Astrocyte (in vitro differentiated cells and primary cell): ENCODE measurements around the gene SLC25A3. TPM values are rescaled to one million over a fixed set of nuclear protein-coding genes. Genes with fewer than 3 reads are reported as not detected.
"Not testable (repeated sequence)": the region's sequence is repeated elsewhere in the genome, so short reads cannot be mapped to it uniquely, and the experiment has no call there.

Experiments used
- DNase-seq: peaks from one replicate; pipeline ENCODE4 v3.0.0-alpha.2; 2010; ENCODE audit warnings: low read depth
- FAIRE-seq: peaks from 2 replicates; lab custom pipeline; 2011; peaks lifted over from hg19 to GRCh38; lab: Jason Lieb, UNC
- H2AFZ ChIP-seq: 2 replicates; pipeline ENCODE4 v1.6.0; 2012; ENCODE audit warnings: low read depth, low read length, inconsistent platforms
- H3K27ac ChIP-seq: 2 replicates; pipeline ENCODE4 v1.5.1; 2011; ENCODE audit warnings: low read depth, low read length, inconsistent platforms
- H3K27me3 ChIP-seq: 2 replicates; pipeline ENCODE4 v1.6.0; 2011; ENCODE audit warnings: low read length, inconsistent platforms; ENCODE audit not compliant: insufficient read depth
- H3K36me3 ChIP-seq: 2 replicates; pipeline ENCODE4 v1.5.1; 2011; ENCODE audit warnings: low read length, inconsistent platforms; ENCODE audit not compliant: insufficient read depth
- H3K4me1 ChIP-seq: 2 replicates; pipeline ENCODE4 v1.5.1; 2011; ENCODE audit warnings: low read length, inconsistent platforms; ENCODE audit not compliant: insufficient read depth
- H3K4me2 ChIP-seq: 2 replicates; pipeline ENCODE4 v1.6.0; 2012; ENCODE audit warnings: low read length, inconsistent platforms
- H3K4me3 ChIP-seq: 2 replicates; pipeline ENCODE4 v1.5.1; 2011; ENCODE audit warnings: low read depth, mild to moderate bottlenecking, low read length, inconsistent platforms; ENCODE audit not compliant: insufficient read depth
- H3K79me2 ChIP-seq: 2 replicates; pipeline ENCODE4 v1.6.0; 2012; ENCODE audit warnings: mild to moderate bottlenecking, low read length, inconsistent platforms; ENCODE audit not compliant: insufficient read depth
- H3K9ac ChIP-seq: 2 replicates; pipeline ENCODE4 v1.6.0; 2012; ENCODE audit warnings: mild to moderate bottlenecking, low read length, inconsistent platforms
- H3K9me3 ChIP-seq: 2 replicates; pipeline ENCODE4 v1.5.1; 2012; ENCODE audit warnings: low read depth, mild to moderate bottlenecking, low read length, inconsistent platforms; ENCODE audit not compliant: insufficient read depth
- H4K20me1 ChIP-seq: 2 replicates; pipeline ENCODE4 v1.6.0; 2012; ENCODE audit warnings: low read length, inconsistent platforms; ENCODE audit not compliant: insufficient read depth
- H3K27ac Mint-ChIP-seq: one replicate; pipeline ENCODE4 v1.8.0; 2021; ENCODE audit warnings: mild to moderate bottlenecking, mixed read lengths; ENCODE audit not compliant: unreplicated experiment
- H3K27me3 Mint-ChIP-seq: one replicate; pipeline ENCODE4 v1.8.0; 2021; ENCODE audit warnings: low read depth, mixed read lengths; ENCODE audit not compliant: unreplicated experiment
- H3K36me3 Mint-ChIP-seq: one replicate; pipeline ENCODE4 v1.8.0; 2021; ENCODE audit warnings: low read depth, mixed read lengths; ENCODE audit not compliant: unreplicated experiment
- H3K4me1 Mint-ChIP-seq: one replicate; pipeline ENCODE4 v1.8.0; 2021; ENCODE audit warnings: low read depth, mixed read lengths; ENCODE audit not compliant: unreplicated experiment
- H3K4me3 Mint-ChIP-seq: one replicate; pipeline ENCODE4 v1.8.0; 2021; ENCODE audit warnings: mild to moderate bottlenecking, moderate library complexity, mixed read lengths; ENCODE audit not compliant: unreplicated experiment
- H3K9me3 Mint-ChIP-seq: one replicate; pipeline ENCODE4 v1.8.0; 2021; ENCODE audit warnings: mild to moderate bottlenecking, mixed read lengths; ENCODE audit not compliant: unreplicated experiment
- EZH2 ChIP-seq: IDR thresholded peaks from 2 replicates; pipeline ENCODE4 v1.6.1; 2012; ENCODE audit warnings: mild to moderate bottlenecking, low read length, inconsistent platforms; ENCODE audit not compliant: insufficient read depth
- total RNA-seq: library from RNA; stranded (reverse); gene quantifications from 2 replicates; pipeline ENCODE4 v1.2.1, GENCODE V29; 2021
- TF ChIP-seq, protein P1 (sequence below): IDR thresholded peaks from 2 replicates; pipeline ENCODE4 v1.5.1; 2011; ENCODE audit warnings: low read depth, mild to moderate bottlenecking, inconsistent platforms, low read length, moderate library complexity; ENCODE audit not compliant: insufficient read depth

SLC25A3 gene
- total RNA-seq, 1 donor from 2014 or later: 660 TPM

DNA sequence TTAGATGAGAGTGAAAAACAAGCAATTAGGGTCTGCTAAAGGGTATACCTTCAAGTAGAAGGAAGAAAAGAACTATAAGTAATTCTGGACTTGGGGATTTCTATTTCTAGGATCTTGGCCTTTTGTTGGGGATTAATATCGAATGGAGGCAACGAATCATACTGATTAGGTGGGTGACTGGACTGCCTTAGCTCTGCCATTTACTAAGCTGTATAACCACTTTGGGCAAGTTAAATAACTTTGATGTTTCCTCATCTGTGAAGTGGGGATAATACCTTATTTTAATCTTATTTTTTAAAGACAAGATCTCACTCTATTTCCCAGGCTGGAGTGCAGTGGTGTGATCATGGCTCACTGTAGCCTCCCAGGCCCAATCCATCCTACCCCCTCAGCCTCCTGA is 44.5 kb downstream of the SLC25A3 start:
- Mint-ChIP-seq H3K36me3 (peaks cover 4% of the 10 kb centered on the region), H3K4me1 (peaks cover 19% of the 10 kb centered on the region), H3K4me3 (no peak overlapping the region), H3K27me3 (no peaks in the 10 kb centered on the region), H3K9me3 (no peaks in the 10 kb centered on the region), H3K27ac (no peak overlapping the region)
- H3K4me3 ChIP-seq: no peak overlapping the region
- TF ChIP-seq, protein P1, sequence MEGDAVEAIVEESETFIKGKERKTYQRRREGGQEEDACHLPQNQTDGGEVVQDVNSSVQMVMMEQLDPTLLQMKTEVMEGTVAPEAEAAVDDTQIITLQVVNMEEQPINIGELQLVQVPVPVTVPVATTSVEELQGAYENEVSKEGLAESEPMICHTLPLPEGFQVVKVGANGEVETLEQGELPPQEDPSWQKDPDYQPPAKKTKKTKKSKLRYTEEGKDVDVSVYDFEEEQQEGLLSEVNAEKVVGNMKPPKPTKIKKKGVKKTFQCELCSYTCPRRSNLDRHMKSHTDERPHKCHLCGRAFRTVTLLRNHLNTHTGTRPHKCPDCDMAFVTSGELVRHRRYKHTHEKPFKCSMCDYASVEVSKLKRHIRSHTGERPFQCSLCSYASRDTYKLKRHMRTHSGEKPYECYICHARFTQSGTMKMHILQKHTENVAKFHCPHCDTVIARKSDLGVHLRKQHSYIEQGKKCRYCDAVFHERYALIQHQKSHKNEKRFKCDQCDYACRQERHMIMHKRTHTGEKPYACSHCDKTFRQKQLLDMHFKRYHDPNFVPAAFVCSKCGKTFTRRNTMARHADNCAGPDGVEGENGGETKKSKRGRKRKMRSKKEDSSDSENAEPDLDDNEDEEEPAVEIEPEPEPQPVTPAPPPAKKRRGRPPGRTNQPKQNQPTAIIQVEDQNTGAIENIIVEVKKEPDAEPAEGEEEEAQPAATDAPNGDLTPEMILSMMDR: no peak
- no peak for TF ChIP-seq EZH2
- peaks cover 92% of the 10 kb centered on the region for H3K79me2 ChIP-seq
- H2AFZ ChIP-seq: no peak overlapping the region
- no peaks in the 10 kb centered on the region for H3K9me3 ChIP-seq
- no peak overlapping the region for H3K4me2 ChIP-seq
- H3K27me3 ChIP-seq: no peaks in the 10 kb centered on the region
- H3K27ac ChIP-seq: no peak overlapping the region
- H3K9ac ChIP-seq: no peak overlapping the region
- DNase-seq (no peak), FAIRE-seq (no peak)
- H4K20me1 ChIP-seq: peaks cover 60% of the 10 kb centered on the region
- H3K4me1 ChIP-seq: peaks cover 8% of the 10 kb centered on the region
- H3K36me3 ChIP-seq: peaks cover 5% of the 10 kb centered on the region

DNA sequence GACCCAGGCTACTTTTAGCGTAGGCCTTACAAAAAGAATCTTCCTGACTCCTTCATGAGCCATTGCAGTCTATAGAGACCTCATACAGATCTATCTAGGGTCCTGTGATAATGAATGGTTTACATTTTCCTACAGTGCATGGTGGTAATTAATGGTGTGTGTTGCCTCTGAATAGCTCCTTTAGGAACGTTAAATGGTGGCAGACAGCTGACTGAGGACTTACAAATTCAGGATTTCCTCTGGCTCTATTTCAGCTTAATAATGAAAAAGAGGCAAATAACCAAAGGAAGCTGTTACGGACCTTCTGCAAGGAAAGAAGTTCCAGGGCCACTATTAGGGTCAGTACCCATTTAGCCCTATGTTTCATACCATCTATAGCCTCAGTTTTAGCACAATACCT is 46.0 kb downstream of the SLC25A3 start:
- Histone ChIP-seq H4K20me1 (peaks cover 62% of the 10 kb centered on the region), H3K9me3 (no peaks in the 10 kb centered on the region), H3K4me3 (no peak overlapping the region), H2AFZ (no peak overlapping the region), H3K9ac (no peak overlapping the region), H3K4me1 (peaks cover 8% of the 10 kb centered on the region), H3K36me3 (peaks cover 3% of the 10 kb centered on the region), H3K4me2 (no peak overlapping the region), H3K79me2 (peaks cover 93% of the 10 kb centered on the region), H3K27me3 (no peaks in the 10 kb centered on the region), H3K27ac (no peak overlapping the region)
- peaks cover 21% of the 10 kb centered on the region for H3K4me1 Mint-ChIP-seq
- DNase-seq: no peak
- no peak for TF ChIP-seq EZH2
- TF ChIP-seq, protein P1: no peak
- no peak for FAIRE-seq
- no peak overlapping the region for H3K4me3 Mint-ChIP-seq
- no peaks in the 10 kb centered on the region for H3K27me3 Mint-ChIP-seq
- no peaks in the 10 kb centered on the region for H3K9me3 Mint-ChIP-seq
- H3K27ac Mint-ChIP-seq: no peak overlapping the region
- H3K36me3 Mint-ChIP-seq: no peaks in the 10 kb centered on the region

DNA sequence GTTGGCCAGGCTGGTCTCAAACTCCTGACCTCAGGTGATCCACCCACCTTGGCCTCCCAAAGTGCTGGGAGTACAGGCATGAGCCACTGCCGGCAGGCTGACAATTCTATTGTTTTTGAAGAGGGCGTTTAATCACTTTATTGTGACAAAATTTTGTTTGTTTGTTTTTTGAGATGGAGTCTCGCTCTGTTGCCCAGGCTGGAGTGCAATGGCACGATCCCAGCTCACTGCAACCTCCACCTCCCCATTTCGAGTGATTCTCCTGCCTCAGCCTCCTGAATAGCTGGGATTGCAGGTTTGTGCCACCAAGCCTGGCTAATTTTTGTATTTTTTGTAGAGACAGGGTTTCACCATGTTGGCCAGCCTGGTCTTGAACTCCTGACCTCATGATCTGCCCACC is 49.3 kb downstream of the SLC25A3 start:
- H3K27ac ChIP-seq, H3K4me1 Mint-ChIP-seq, H3K27ac Mint-ChIP-seq, FAIRE-seq, H3K36me3 Mint-ChIP-seq, H3K9me3 ChIP-seq, H3K27me3 ChIP-seq, H3K4me1 ChIP-seq, H2AFZ ChIP-seq, H3K9me3 Mint-ChIP-seq, H3K4me3 ChIP-seq, H3K9ac ChIP-seq, H3K27me3 Mint-ChIP-seq, DNase-seq, H3K36me3 ChIP-seq: not testable (repeated sequence)
- Histone ChIP-seq H3K79me2 (peaks cover 96% of the 10 kb centered on the region), H4K20me1 (peaks cover 53% of the 10 kb centered on the region), H3K4me2 (peak overlapping the region; percentile 89)
- peak overlapping the region; percentile 97 for H3K4me3 Mint-ChIP-seq
